OCI-LY3 (cell line): ENCODE results near the gene BMPR1B.

ENCODE experiments used
- H2AFZ ChIP-seq: fragments of 200-600, 300-600 bp; shearing (Covaris generic); 2 replicates; pipeline ENCODE4 v1.6.0; 2014; ENCODE audit warnings: antibody characterized with exemption, low read depth, low read length
- H3K27ac ChIP-seq: fragments of 200-600, 300-600 bp; sonication (generic); 2 replicates; pipeline ENCODE4 v1.5.1; 2014; ENCODE audit warnings: mild to moderate bottlenecking, low read length, moderate library complexity, mixed read lengths
- H3K27me3 ChIP-seq: fragments of 200-600, 300-600 bp; sonication (generic); 2 replicates; pipeline ENCODE4 v1.6.1; 2014; ENCODE audit warnings: low read depth, low read length, mixed read lengths
- H3K36me3 ChIP-seq: fragments of 200-600, 300-600 bp; sonication (generic); replicated peaks from 2 replicates; pipeline ENCODE3; 2014; ENCODE audit warnings: low read depth, low read length, mixed read lengths
- H3K4me1 ChIP-seq: fragments of 300-600, 200-600 bp; sonication (generic); 2 replicates; pipeline ENCODE4 v1.6.1; 2014; ENCODE audit warnings: low read length, mixed read lengths
- H3K4me2 ChIP-seq: fragments of 200-600, 300-600 bp; sonication (generic); 2 replicates; pipeline ENCODE4 v1.6.1; 2014; ENCODE audit warnings: low read length, mixed read lengths
- H3K4me3 ChIP-seq: fragments of 300-600, 200-600 bp; sonication (generic); 2 replicates; pipeline ENCODE4 v1.5.1; 2014; ENCODE audit warnings: antibody characterized with exemption, mild to moderate bottlenecking, low read length, moderate library complexity
- H3K79me2 ChIP-seq: fragments of 300-600, 200-600 bp; shearing (Covaris generic); 2 replicates; pipeline ENCODE4 v1.6.1; 2014; ENCODE audit warnings: mild to moderate bottlenecking, low read length, mixed read lengths
- H3K9ac ChIP-seq: fragments of 300-600, 200-600 bp; shearing (Covaris generic); 2 replicates; pipeline ENCODE4 v1.6.0; 2014; ENCODE audit warnings: mild to moderate bottlenecking, low read length, moderate library complexity
- H3K9me3 ChIP-seq: fragments of 200-600, 300-600 bp; shearing (Covaris generic); 2 replicates; pipeline ENCODE4 v1.6.1; 2014; ENCODE audit warnings: low read length, mixed read lengths; ENCODE audit not compliant: insufficient read depth
- H4K20me1 ChIP-seq: fragments of 200-600, 300-600 bp; sonication (generic); 2 replicates; pipeline ENCODE4 v1.6.1; 2016; ENCODE audit warnings: low read length, mixed read lengths; ENCODE audit not compliant: insufficient read depth
- CTCF ChIP-seq: fragments of 200-600, 300-600 bp; sonication (generic); IDR thresholded peaks from 2 replicates; pipeline ENCODE4 v1.5.1; 2014; ENCODE audit warnings: antibody characterized with exemption, low read length, low read depth
- EZH2phosphoT487 ChIP-seq: fragments of 200-600 bp; shearing (Covaris generic); IDR thresholded peaks from 2 replicates; pipeline ENCODE4 v1.6.1; 2018; ENCODE audit warnings: antibody characterized with exemption, mixed run types, low read depth

BMPR1B gene

DNA sequence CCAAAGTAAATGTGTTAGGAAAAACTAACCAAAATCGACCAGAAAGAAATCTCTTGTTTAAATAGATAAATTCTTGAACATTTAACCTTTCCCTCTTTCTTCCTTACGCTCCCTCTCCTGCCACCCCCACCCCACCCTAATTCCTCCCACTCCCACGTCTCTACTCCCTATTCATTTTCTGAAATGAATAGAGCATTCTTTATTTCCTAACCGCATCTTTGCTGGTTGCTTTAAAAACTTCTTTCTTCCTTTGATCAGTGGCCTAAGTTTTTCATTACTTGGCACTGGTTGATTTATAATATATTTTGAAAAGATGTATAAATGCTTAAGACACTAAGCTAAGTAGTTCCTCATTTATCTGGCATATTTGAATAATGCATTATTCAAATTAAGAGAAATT lies 33.9 kb downstream of the BMPR1B start:
- Histone ChIP-seq H3K27me3 (no peaks in the 10 kb centered on the region), H3K36me3 (no peaks in the 10 kb centered on the region), H2AFZ (no peak overlapping the region), H3K4me2 (no peak overlapping the region), H3K4me3 (no peak overlapping the region), H3K9me3 (no peaks in the 10 kb centered on the region), H3K4me1 (no peaks in the 10 kb centered on the region), H3K79me2 (no peaks in the 10 kb centered on the region), H3K27ac (no peak overlapping the region), H4K20me1 (no peaks in the 10 kb centered on the region), H3K9ac (no peak overlapping the region)
- TF ChIP-seq CTCF (no peak), EZH2phosphoT487 (no peak)

DNA sequence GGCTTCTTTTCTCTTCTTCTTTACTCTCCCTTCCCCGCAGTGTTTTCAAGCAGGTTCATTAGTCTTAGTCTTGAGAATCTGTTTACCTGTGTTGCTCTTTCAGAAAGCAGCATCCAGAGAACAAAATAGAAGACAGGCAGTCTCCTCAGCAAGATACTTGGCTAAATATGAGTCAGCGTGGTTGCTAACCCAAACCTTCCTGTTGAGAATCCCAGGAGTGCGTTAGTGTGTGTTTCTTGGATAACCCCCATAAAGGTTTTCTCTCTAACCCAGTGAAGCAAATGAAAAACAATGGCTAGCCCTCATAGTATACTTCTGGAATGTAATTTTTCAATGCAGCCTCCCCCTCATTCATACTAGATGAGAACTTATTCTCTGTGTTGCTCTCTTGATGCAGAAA lies 41.1 kb downstream of the BMPR1B start:
- Histone ChIP-seq H3K4me3 (no peak overlapping the region), H3K4me1 (no peaks in the 10 kb centered on the region), H3K9ac (no peak overlapping the region), H3K4me2 (no peak overlapping the region), H4K20me1 (no peaks in the 10 kb centered on the region), H3K79me2 (no peaks in the 10 kb centered on the region), H3K36me3 (no peaks in the 10 kb centered on the region), H3K9me3 (no peaks in the 10 kb centered on the region), H3K27me3 (no peaks in the 10 kb centered on the region), H2AFZ (no peak overlapping the region), H3K27ac (no peak overlapping the region)
- no peak for TF ChIP-seq EZH2phosphoT487
- TF ChIP-seq CTCF, result no peak

- Histone ChIP-seq H3K9ac (no peak overlapping the region), H3K4me3 (no peak overlapping the region), H3K79me2 (no peaks in the 10 kb centered on the region), H3K36me3 (no peaks in the 10 kb centered on the region), H3K27ac (no peak overlapping the region), H2AFZ (no peak overlapping the region), H3K4me2 (no peak overlapping the region), H3K9me3 (no peaks in the 10 kb centered on the region), H3K4me1 (no peaks in the 10 kb centered on the region), H3K27me3 (no peaks in the 10 kb centered on the region; the same call in 1 of the 2 replicates), H4K20me1 (no peaks in the 10 kb centered on the region)
- TF ChIP-seq EZH2phosphoT487, result no peak
- no peak for TF ChIP-seq CTCF
Observed at GRCh38 chr4:94801016-94801415, 43.3 kb downstream of the BMPR1B start.

GRCh38 chr4:94802091-94802490 lies 44.3 kb downstream of the BMPR1B start:
- Histone ChIP-seq H3K4me3 (no peak overlapping the region), H3K4me1 (no peaks in the 10 kb centered on the region), H4K20me1 (no peaks in the 10 kb centered on the region), H3K27me3 (no peaks in the 10 kb centered on the region; the same call in 1 of the 2 replicates), H3K4me2 (no peak overlapping the region), H3K9ac (no peak overlapping the region), H2AFZ (no peak overlapping the region), H3K79me2 (no peaks in the 10 kb centered on the region), H3K27ac (no peak overlapping the region), H3K9me3 (no peaks in the 10 kb centered on the region), H3K36me3 (no peaks in the 10 kb centered on the region)
- TF ChIP-seq CTCF, result no peak
- TF ChIP-seq EZH2phosphoT487, result no peak
